CD4-positive, alpha-beta T cell treated with Interleukin-21 for 1 hour (primary cell): ENCODE data around the gene MYO1B.
"Not testable (repeated sequence)": the region's sequence is repeated elsewhere in the genome, so short reads cannot be mapped to it uniquely, and the experiment has no call there.

Source experiments
- DNase-seq: peaks from one replicate; pipeline ENCODE4 v3.0.0-alpha.2; 2020

The MYO1B gene

DNA sequence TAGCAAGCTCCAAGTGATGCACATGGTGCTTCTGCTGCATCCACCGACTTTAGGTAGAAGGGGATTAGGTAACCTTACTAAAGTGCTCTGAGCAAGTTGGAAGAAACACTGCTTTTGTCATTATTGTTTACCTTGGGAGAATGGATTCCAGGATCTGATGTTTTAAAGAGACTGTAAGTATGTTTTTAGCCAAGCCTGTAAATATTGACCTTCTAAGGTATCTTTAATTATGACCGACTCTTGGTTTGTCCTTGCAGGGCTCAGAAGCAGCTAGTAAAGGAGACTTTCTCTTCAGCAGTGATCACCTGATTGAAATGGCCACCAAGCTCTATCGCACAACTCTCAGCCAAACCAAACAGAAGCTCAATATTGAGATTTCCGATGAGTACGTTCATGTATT is 170.7 kb downstream of the MYO1B start:
- DNase-seq, result no peak

DNA sequence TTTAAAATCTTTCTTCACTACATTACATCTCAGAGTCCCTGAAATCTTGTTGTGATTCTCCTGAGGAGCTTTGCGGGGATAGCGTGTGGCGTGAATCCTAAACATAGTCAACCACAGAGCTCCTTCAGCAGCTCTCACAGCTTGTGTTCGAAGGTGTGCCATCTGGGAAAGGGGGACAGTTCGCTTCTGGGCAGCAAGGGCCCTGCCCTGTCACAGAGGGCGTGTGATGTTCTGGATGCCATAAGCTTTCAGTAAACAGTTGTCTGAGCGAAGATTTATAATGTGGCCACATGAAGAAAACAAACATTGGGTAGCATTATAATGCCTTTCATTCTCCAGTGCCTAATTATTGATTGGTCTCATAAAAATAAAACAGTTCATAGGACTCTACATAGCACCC is 172.5 kb downstream of the MYO1B start:
- DNase-seq, result no peak

DNA sequence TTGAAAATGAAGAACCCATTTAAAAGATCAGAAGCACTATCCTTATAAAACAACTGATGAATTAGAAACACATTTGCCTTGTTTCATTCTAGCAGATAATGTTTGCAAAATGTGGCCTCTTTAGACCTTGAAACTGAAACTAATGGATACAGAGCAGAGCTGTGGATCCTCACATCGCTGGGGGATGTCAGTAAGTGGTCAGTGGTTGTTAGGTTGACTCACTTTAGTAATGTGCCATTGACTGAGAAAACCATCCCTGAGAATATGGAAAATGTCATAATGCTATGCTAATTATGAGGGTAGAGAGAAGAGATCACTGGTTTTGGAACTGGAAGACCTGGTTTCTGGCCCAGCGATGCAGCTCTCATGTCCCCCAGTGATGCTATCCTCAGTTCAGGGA is 176.7 kb downstream of the MYO1B start:
- DNase-seq, result no peak

DNA sequence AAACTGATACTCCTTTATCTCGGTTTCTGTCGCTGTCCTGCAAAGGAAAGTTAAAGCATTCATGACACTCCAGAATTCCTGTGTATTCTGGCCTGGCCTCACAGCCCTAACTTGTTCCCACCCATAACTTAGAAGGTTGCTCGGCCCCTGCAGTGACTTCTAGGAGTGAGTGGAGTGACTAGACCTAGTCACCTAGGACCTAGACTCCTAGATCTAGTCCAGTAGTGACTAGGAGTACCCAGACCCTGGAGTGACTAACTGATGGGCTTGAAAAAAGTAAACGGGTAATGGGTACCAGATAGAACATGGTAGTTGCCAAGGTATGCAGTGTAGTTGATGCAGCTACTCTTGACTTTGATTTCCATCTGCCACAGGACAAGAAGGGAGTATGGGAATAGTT is 181.8 kb downstream of the MYO1B start:
- DNase-seq, result no peak

DNA sequence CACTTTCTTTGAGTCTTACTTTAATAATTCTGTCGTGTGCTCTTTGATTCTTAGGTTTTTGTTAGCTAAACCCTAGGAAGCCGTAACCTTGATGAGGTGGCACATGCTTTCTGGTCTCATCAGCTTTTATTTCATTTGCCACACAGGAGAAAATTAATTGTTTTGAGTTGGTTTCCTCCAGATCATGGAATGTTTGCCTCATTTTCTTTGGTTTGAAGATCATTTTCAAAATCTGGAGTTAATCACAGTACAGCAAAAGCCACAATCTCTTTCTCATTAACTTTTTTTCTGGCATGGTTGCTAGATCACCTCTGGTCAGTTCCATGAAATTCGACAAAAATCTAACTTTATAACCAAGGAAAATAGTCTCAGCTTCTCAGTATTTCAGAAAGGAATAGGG is 182.9 kb downstream of the MYO1B start:
- no peak for DNase-seq

DNA sequence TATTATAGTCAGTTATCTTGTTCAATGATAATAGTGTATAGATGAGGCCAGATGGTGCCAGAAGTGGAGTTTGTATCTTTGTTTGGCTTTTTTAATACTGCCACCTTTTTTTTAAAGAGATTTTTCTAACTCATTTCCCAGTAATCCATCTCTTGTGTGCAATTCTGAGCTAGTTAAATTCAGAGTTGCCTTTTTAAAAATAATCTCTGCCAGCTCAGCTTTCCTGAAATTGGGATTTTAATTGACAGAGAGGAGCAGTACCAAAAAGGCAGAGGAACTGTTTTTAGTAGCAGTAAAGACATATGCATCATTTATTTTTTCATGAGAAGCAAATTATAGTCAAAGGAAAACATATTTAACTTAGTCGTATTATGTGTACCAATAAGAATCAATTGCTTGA is 185.3 kb downstream of the MYO1B start:
- no peak for DNase-seq

DNA sequence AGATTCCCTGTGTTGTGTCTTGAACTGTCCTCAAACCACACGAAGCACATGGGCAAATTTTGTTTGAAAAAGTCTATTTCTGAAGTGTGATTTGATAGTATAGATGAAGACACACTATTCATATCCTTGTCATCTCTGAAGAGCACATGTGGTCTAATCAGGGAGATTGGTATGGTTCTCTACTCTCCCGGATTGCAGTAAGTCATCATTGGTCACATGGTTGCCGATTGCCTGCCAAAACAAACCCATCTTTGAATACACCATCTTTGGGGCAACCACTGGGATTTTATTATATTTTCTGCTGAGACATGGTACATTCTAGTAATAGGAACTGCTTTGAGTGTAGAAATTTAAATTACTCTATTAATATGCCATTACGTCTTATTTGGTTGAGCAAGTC is 186.9 kb downstream of the MYO1B start:
- no peak for DNase-seq

DNA sequence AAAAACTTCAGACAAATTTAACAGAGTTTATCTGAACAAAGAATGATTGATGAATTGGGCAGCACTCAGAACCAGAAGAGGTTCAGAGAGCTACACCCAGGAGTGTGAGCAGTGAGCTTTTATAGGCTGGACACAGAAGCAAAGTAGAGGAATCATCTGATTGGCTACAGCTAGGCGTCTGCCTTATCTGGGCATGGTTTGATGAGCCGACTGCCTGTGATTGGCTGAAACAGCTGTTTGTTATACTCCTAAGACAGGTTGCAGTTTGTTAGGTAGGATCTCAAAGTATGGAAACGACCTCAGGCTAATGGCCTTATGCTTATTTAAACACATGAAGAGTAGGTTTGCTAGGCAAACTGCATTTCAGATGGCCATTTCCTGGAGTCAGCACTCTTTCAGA is 188.9 kb downstream of the MYO1B start:
- no peak for DNase-seq

DNA sequence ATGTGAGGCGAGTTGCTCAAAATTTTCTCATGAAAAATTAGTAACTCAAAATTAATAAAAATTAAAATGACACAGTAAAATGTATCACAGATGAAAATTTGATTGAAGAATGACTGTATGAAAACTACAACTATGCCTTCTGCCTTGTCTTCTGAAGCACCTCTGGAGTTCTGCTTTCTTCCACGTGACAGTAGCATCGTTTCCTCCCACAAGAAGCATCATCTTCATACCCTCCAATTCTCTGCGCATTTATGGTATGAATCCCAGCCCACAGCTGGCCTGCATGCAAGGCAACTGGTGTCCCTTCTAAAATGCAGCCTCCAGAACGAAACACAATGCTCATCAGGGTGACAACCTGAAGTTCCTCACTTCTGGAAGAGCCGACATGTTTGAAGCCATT is 189.9 kb downstream of the MYO1B start:
- no peak for DNase-seq

DNA sequence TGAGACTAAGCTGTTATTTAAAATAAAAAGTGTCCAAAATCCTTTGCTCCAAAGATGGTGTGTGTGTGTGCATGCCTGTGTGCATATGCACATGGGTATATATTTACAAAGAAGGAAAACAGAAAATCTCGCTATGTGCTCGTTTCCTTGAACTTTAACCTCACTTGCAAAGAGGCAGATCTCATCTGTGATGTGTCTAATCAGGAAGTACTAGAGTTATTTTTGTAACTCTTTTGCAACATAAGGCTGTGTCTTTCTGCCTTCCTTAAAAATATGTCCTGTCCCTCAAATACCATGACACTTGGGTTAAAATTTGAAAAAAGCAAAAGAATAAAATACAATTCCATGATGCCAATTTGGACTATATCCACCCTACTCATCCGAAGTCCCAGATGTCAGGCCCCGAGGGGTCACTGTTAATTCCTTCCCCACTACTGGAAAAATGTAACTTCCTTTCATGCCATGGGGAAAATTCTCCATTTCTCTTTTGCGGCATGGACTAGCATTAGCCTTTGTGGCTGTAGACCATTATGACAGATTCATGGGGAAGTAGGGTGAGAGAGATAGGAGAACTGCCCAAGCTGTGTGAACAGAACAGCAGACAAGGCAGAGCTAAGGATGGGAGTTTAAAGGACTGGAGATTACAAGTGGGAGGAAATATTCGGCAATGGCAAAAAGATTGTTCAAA is 191.3 kb downstream of the MYO1B start:
- no peak for DNase-seq

DNA sequence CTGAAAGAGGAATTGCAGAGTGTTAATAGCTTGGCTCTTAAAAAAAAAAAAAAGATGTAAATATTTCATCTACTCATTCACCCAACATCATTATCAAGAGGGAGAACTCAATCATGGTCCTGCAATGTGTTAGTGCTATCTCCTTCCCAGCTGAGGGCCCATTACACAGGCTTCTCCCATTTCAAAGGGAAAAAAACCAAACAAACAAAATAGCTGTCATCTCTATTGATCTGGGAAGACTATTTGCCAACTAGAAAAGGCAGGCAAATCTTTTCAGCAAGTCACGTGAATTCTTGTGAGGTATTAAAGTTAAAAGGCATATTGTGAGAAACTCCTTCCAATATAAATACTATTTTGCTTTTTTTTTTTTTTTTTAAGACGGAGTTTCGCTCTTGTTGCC is 194.3 kb downstream of the MYO1B start:
- no peak for DNase-seq

DNA sequence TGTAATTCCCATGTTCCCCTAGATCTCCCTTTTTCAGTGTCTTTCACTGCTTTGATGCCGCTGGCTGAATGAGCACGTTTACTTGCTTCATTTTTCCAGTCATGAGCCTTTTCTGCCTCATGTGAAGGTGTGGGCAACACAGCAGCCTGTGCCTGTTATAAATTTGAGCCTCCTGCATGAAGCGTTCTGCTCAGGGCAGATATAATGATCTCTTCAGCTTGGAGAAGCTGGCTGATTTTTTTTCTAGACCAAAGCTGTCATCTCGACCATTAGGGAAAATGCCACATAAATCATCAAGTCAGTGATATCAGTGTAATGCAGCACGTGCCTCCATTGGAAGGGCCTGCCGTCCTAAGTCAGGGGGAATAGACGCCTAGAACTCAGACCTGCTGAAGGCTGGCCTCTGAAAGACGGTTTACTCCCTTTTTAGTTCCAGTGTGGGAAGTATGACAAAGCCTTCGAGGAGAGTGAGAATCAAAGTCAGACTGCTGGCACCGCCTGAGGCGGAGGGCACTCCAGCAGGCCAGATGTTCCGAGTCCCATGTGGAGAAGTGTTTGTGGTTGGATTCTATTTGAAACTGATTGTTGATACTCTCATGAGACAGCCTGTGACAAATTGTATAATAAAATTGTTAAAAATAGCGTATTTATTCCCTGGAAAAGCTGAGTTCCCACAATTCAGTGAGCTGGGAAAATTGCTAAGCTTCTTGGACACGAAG is 196.5 kb downstream of the MYO1B start:
- no peak for DNase-seq

DNA sequence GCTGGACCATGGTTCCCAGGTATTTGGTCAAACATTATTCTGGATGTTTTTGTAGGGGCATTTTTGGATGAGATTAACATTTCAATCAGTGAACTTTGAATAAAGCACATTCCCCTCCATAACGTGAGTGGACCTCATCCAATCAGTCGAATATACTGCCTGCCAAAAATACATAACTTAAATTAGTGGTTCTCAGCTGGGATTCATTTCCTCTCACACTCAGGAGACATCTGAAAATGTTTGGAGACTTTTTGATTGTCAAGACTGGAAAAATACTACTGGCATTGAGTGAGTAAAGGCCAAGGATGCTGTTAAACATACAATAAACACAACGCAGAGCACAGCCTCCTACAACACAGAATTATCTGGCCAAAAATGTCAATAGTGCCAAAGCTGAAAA is 198.2 kb downstream of the MYO1B start:
- DNase-seq, result no peak

DNA sequence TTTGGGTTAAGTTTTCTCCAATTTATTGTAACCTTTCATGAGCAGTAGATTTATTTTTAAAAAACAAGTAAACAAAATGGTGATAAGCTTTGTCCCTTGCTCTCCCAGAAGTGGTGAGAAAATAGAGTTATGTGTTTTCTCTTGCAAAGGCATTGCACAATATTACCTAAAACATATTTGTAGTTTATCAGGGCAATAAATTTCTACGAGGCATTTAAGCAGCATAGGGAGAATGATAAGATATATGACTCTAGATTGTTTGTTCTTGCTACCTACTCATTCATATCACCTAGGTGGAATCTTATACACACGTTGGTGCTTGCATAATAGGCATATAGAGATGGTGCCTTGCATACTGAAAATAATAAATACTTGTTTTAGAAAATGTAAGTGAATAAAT is 201.7 kb downstream of the MYO1B start:
- no peak for DNase-seq

DNA sequence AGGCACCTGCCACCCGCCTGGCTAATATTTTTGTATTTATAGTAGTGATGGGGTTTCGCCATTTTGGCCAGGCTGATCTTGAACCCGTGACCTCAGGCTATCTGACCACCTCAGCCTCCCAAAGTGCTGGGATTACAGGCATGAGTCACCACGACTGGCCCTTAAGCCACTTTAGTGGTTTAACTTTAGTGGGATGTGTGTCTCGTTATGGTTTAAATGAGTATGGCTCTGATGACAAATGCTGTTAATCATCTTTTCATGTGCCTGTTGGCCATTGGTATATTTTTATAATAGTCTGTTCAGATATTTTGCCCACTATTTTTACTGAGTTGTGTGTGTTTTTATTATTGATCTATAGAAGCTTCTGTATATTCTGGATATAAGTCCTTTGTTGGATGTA is 205.9 kb downstream of the MYO1B start:
- DNase-seq, result no peak

DNA sequence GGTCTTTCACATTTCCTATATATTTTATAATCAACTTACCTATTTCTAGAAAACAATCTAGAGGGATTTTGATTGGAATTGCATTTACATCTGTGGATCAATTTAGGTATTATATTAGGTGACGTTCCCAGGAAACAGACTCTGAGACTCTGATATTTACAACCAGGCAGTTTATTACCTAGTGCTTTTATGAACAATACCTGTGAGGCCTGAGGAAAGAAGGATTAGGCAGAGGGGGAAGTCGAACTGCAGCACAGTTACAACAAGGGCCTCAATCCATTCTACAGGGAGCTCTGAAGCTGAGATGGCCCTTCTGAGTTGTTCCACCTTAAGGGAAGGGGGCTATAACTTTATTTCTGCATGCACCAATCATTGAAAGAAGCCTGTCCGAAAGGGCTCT is 206.9 kb downstream of the MYO1B start:
- DNase-seq, result no peak

DNA sequence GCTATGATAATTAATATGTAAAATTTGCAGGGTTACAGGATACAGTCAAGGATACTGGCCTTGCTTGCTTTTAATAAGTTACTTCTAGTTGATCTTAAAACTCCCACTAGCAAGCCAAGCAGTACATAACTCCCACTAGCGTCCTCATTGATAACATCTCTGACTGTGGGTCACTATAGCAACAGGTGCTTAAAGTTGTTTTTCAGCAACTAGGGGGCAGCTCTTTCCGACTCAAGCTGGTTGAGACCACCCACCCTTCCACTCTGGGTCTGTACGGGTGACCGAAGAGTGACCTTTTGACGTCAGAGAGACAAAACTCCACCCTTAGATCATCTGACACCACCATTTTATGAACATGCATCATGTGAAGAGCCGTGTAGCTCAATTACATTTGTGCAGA is 208.6 kb downstream of the MYO1B start:
- no peak for DNase-seq

DNA sequence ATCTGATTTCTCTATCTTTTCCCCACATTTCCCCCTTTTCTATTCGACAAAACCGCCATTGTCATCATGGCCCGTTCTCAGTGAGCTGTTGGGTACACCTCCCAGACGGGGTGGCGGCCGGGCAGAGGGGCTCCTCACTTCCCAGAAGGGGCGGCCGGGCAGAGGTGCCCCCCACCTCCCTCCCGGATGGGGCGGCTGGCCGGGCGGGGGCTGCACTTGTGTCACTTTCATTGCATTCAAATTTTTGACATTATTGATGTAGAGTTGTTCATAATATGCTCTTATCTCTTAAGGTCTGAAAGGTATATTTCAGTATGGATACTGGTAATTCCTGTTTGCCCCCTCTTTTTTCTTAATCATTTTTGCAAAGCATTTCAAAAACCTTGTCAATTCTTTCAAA is 211.3 kb downstream of the MYO1B start:
- DNase-seq, result not testable (repeated sequence)

DNA sequence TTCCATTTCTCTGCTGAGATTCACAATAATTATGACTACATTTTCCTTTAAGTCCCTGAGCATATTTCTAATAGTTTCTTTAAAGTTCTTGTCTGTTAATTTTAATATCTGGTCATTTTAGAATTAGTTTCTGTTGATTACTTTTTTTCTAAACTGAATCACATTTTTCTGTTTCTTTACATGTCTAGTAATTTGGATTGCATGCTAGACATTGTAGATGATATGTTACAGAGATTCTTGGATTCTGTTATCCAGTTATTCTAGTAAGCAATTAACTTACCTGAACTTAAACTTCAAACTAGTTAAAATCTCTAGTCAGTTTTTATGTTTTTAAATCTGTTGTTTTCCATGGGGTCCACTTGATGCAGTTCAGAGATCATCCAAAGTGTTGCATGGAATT is 214.0 kb downstream of the MYO1B start:
- DNase-seq, result no peak

DNA sequence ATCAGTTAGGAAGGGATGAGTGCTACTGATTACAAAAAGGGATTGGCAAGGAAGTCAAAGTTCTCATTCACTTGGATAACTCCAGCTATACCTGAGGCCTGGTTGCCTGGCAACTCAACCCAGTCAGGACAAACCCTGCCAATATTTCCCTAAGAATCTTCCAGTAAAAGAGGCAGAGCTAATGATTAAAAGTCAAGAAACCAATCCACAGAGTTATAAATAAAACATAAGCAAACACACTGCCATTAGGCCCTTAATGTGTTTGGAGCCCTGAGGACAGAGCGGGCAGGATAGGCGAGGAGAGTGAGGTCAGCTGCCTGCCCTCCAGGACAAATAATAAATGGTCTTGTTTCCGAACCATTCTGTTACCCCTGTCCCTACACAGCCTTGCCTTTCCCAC is 217.2 kb downstream of the MYO1B start:
- DNase-seq, result no peak

DNA sequence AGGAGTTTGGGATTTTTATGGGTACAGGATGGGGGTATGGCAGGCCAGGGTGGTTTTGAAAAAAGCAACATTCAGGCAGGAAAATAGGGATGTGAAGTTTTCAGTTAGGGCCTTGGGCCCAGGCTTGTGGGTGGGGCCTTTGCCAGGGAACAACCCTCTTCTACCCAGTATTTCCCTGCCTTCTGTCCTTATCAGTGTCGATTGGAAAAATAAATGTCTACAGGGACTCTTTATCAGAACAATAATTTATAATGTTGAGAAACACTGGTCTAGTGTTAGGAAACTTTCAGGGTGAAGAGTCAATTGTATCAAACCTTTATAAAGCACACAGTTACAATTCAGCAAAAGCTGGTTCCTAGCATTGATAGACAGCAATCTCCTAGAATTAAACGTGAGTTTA is 218.6 kb downstream of the MYO1B start:
- DNase-seq, result no peak

DNA sequence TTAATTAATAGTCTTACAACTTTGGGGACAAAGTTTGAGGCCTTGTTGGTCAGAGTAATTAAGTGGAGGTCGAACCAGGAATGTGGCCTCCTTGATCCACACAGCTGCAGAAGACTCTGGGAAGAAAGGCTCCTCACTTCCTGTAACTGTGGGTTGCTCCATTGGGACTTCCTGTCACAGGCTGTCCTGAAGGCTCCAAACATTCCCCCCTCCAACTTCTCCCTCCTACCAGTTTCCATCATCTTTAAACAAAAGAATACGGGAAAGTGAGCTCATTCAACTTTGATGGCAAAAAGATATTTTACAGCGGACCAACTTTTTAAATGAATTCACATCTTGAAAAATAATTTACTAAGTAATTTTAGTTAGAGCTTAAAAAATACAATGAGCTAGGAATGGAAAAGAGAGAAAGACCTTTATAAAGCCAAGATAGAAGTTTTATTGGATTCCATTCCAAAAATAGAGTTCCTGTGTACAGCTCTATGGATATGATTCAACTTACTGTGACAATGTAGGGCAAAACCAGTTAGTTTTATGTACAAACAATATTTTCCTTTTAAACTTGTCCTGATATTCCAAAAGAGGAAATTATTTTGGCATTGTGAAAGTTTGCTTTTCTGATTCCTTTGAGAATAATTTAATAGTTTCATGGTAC is 220.7 kb downstream of the MYO1B start:
- DNase-seq, result no peak

DNA sequence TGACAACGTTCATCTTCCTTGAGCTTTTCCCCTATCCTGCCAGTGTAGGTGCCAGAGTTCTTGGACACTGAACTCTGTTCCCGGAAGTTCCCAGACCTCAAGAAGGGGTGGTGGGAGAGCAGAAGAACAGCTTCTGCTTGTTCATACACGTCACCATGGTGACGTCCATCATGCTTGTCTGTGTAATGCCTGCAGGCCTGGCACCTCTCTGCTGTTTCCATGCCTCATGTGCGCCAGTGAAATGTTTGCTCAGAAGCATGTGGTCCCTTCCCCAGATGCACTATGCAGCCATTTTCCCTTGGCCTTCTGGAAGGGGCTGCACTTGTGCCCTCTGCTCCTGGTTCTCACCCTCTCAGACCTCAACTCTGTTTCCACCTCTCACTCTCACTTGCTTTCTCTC is 221.9 kb downstream of the MYO1B start:
- no peak for DNase-seq

DNA sequence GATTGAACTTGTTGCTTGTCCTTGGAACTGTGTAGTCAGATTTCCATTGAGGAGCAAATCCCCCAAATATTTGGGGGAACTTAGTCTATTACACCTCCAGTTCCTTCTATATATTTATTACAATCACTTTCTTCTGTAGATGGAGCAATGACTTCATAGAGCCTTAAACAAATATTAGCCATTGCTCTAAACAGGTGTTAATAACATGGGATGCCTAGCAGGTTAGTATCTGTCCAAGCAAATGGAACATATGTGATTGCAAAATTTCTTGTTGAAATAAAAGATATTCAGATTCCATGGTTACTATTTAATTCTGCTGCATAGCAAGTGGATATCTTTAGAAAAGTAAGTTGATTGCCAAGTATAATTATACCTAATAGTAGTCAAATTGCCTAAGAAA is 225.1 kb downstream of the MYO1B start:
- no peak for DNase-seq

DNA sequence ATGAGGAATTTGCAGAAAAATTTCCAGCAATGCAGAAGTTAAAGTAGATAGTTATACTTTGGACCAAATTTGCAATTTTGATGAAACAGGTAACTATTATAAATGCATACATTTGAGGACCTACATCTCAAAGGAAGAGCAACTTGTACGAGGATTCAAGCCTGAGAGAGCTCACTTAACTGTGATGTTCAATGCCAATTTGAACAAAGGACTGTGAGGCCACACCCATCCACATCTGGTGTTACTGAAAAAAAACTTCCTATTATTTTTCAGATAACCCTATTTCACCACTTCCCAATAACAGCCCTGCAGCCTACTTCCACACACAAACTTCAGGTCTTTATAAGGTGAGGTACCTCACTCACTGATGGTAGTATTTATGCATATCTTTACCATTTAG is 229.3 kb downstream of the MYO1B start:
- DNase-seq, result no peak
